H1 (cell line): ENCODE results near the gene YIF1B.

Experiments
- CREB1 ChIP-seq: IDR thresholded peaks from 2 replicates; pipeline ENCODE4 v1.6.1; 2012; ENCODE audit warnings: inconsistent platforms
- EZH2 ChIP-seq: fragments of 200-600 bp; sonication (generic); IDR thresholded peaks from 2 replicates; pipeline ENCODE4 v1.7.1; 2012; ENCODE audit warnings: low read depth, mild to moderate bottlenecking, moderate library complexity, low read length, inconsistent platforms; ENCODE audit not compliant: severe bottlenecking
- GABPA ChIP-seq: IDR thresholded peaks from 2 replicates; pipeline ENCODE4 v1.6.1; 2011; ENCODE audit warnings: mild to moderate bottlenecking, low read length, moderate library complexity, borderline replicate concordance; ENCODE audit not compliant: insufficient read depth
- JUN ChIP-seq: IDR thresholded peaks from 2 replicates; pipeline ENCODE4 v1.6.1; 2011; ENCODE audit warnings: low read depth, mild to moderate bottlenecking, improper control_type of control experiment, low read length
- PHF8 ChIP-seq: fragments of 200-600 bp; sonication (generic); conservative IDR thresholded peaks from 2 replicates; pipeline ENCODE4 v1.7.1; 2012; ENCODE audit warnings: low read depth, mild to moderate bottlenecking, inconsistent platforms, low read length, moderate library complexity
- POLR2A ChIP-seq, 2 experiments: IDR thresholded peaks; 1 replicate in 1 of 2; 2 replicates in 1 of 2; pipeline ENCODE4 v1.6.1; 2011; ENCODE audit warnings: low read depth in 2 of 2, low read length in 2 of 2, mild to moderate bottlenecking in 2 of 2; ENCODE audit errors: control extremely low read depth in 1 of 2
- POLR2AphosphoS5 ChIP-seq: IDR thresholded peaks from 2 replicates; pipeline ENCODE4 v1.6.1; 2011; ENCODE audit warnings: low read depth, low read length
- RNF2 ChIP-seq: fragments of 200-900, 300-1000 bp; sonication (generic); IDR thresholded peaks from 2 replicates; pipeline ENCODE4 v1.7.1; 2016; ENCODE audit warnings: borderline replicate concordance, low read depth, mild to moderate bottlenecking, antibody characterized with exemption, low read length; ENCODE audit not compliant: poor library complexity, severe bottlenecking; ENCODE audit errors: missing control alignments
- SUZ12 ChIP-seq: fragments of 200-600 bp; sonication (generic); IDR thresholded peaks from 2 replicates; pipeline ENCODE4 v1.6.1; 2012; ENCODE audit warnings: mild to moderate bottlenecking, inconsistent platforms, low read length, moderate library complexity, mixed read lengths
- TF ChIP-seq, protein P1 (sequence below), 3 experiments: IDR thresholded peaks; 1 replicate in 2 of 3; 2 replicates in 1 of 3; pipeline versions ENCODE4 v1.5.1 to v1.6.1; 2011; ENCODE audit warnings: low read length in 3 of 3, mild to moderate bottlenecking in 3 of 3, inconsistent platforms in 2 of 3, low read depth in 1 of 3, moderate library complexity in 1 of 3; ENCODE audit not compliant: insufficient read depth in 1 of 3; ENCODE audit errors: control extremely low read depth in 1 of 3
- TF ChIP-seq, protein P2 (sequence below): IDR thresholded peaks from 2 replicates; pipeline ENCODE4 v1.6.1; 2012; ENCODE audit warnings: low read length, inconsistent platforms

DNA sequence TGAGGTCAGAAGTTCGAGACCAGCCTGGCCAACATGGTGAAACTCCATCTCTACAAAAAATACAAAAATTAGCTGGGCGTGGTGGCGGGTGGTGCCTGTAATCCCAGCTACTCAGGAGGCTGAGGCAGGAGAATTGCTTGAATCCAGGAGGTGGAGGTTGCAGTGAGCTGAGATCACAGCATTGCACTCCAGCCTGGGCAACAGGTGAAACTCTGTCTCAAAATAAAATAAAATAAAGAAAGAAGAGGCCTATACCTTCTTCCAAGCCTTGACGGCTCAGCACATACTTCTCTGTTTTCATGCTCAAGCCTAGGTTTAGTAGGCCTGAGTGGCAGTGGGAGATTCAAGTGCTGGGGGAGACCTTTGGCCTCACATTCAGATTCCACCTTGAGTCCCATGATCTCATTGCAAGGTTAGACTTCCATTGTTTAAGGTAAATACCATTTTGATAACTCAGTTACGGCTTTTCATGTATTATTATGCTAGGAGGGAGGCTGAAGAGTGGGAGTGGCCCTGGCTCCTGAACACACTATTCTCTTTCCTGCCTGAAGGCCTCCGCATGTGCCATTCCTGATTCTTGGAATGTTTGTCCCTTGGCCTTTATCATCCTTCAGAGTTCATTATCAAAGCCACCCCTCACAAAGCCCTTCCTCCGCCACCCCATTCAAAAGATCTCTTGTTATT is 53.0 kb downstream of the YIF1B start:
- TF ChIP-seq, protein P1, sequence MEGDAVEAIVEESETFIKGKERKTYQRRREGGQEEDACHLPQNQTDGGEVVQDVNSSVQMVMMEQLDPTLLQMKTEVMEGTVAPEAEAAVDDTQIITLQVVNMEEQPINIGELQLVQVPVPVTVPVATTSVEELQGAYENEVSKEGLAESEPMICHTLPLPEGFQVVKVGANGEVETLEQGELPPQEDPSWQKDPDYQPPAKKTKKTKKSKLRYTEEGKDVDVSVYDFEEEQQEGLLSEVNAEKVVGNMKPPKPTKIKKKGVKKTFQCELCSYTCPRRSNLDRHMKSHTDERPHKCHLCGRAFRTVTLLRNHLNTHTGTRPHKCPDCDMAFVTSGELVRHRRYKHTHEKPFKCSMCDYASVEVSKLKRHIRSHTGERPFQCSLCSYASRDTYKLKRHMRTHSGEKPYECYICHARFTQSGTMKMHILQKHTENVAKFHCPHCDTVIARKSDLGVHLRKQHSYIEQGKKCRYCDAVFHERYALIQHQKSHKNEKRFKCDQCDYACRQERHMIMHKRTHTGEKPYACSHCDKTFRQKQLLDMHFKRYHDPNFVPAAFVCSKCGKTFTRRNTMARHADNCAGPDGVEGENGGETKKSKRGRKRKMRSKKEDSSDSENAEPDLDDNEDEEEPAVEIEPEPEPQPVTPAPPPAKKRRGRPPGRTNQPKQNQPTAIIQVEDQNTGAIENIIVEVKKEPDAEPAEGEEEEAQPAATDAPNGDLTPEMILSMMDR (IDR thresholded peaks at IDR 0.05; ENCODE audit: control extremely low read depth in 1 of 3, insufficient read depth in 1 of 3, low read depth in 1 of 3, low read length in 3 of 3), result no peak
- TF ChIP-seq POLR2A (IDR thresholded peaks at IDR 0.05; ENCODE audit: control extremely low read depth in 1 of 2, low read depth in 2 of 2, low read length in 2 of 2) (no peak), CREB1 (no peak), SUZ12 (no peak), RNF2 (no peak), JUN (no peak), POLR2AphosphoS5 (no peak), EZH2 (no peak), GABPA (no peak), PHF8 (no peak)
- TF ChIP-seq, protein P2, sequence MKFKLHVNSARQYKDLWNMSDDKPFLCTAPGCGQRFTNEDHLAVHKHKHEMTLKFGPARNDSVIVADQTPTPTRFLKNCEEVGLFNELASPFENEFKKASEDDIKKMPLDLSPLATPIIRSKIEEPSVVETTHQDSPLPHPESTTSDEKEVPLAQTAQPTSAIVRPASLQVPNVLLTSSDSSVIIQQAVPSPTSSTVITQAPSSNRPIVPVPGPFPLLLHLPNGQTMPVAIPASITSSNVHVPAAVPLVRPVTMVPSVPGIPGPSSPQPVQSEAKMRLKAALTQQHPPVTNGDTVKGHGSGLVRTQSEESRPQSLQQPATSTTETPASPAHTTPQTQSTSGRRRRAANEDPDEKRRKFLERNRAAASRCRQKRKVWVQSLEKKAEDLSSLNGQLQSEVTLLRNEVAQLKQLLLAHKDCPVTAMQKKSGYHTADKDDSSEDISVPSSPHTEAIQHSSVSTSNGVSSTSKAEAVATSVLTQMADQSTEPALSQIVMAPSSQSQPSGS, result no peak
